ENCODE measurements around the gene ALX3.
A peak's percentile ranks its signal among the peaks of the same experiment; 100 is the strongest.

The ALX3 gene

DNA sequence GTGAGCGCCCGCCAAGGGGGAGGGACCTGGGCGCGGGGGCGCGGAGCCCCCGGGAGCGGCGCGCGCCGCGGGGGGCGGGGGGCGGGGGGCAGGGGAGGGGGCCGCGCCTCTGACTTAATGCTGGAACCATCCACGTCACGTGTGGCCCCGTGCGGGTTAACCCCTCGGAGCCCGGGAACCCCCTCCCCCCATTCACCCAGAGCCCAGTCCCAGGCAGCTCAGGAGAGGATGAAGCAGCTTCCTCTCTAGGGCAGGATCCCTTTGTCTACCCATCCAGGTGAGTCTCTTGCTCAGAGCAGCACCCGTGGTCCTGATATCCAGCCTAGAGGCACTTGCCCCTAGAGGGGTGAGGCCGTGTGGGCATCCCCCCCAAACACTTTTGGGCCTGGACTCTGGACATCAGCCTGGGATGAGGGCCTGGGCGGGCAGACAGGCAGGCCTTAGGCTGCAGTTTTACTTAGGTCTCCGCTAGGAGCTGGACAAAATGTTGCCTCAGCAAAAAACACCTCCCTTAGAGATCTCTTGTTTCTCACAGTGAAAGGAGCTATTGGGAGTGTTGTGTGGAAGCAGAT lies at the start of gene ALX3:
ALX3 (minus strand) TSS at position 2 of the 572 bp plus-strand sequence. CDS start 60 bp downstream, outside the sequence.
- DNase-seq, result no peak

DNA sequence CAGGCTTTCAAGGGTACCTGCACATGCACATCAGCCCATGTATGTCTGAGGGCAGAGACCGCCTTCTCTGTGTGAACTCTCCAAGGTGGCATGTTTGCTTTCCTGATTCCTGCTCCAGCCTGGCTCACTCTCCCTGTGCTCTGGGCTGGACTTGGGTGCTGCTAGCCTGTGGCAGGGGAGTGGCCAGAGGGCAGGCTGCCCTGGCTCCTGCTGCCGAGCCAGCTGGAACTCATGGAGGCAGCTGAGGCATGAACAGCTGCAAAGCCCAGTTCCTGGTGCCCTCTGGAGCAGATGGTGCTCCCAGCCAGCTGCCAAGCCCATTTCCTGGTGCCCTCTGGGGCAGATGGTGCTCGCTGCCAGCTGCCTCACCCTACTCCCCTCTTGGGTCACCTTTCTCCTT lies 49.4 kb upstream of the ALX3 start:
- peak; percentile 88 for DNase-seq

DNA sequence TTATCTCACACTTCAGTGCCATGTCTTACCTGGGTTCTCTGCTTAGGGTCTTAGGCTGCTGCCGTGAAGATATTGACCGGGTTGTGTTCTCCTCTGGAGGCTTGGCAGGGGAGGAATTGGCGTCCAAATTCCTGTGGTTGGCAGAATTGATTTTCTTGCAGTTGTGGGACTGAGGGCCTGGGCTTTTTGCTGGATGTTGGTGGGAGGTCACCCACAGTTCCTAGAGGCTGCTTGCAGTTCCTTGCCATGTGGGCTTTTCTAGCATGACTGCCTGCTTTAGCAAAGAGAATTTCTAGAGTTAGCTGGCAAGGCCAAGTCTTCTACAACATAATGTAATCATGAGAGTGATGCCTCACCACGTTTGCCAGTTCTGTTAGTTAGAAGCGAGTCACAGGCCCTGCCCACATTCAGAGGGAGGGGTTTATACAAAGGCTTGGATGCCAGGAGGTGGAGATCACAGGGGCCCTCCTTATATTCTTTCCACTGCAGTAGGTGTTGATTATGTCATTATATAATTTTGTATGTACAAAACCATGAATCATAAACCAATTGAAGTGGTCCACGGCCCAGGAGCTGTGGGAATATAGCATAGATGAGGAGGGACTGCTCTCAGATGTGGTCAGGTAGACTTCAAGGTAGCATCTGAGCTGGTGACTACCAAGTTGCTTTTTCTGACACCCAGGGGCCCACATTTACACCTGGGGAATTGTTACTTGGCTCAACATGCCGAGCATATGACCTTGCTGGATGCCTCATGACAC lies 48.3 kb upstream of the ALX3 start:
- peak; percentile 11 for DNase-seq

DNA sequence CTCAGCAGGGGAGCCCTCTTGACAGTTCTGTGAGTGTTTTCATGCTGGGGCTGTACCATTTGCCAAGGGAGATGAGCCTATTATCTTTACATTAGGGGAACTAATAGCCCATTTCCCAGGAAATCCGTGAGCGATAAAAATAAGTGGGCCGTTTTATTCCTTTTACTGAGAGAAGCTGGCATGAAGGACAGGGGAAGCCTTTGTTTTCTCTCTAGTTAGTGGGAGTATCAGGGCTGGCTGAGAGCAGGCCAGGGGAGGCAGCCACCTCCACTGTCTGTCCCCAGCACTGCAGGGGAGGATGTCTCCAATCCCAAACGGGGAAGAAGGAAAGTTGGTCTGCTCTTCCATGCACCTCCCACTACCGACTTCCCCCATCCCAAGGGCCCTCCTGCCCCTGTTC lies 44.3 kb upstream of the ALX3 start:
- no peak for DNase-seq

DNA sequence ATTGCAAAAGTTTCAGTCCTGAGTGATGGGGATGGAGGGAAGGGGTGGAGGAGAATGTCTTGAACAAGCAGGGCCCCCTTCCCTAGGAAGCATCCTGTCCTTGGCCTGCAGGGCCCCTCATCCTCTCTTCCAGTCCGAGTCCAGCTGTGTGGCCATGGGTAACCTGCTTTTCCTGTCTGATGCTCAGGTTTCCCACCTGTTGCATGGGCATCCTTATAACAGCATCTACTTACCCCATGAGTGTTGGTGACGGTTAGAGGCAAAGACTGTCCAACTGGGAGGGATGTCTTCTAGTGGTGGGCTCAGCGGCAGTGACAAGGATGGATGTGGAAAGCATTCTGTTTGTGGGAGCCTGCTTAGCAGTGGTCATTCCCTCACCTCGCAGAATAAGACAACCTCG lies 43.7 kb upstream of the ALX3 start:
- DNase-seq, result no peak

DNA sequence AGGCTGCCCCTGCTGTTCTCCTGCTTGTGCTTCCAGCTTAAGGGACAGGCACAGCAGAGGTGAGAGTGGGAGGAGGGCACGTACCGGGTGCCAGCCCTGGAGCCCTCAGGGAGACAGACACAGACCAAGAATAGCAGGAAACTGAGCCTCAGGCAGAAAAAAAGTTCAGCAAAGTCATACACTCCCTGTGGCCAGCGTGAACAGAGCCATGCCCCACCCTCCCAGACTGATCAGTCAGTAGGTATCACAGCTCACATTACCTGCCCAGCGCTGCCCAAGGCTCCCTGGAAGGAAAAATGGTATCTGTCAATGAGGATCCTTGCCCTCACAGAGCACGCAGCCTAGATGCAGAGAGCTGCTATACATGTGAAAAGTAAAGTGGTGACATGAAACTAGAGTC lies 43.1 kb upstream of the ALX3 start:
- no peak for DNase-seq

DNA sequence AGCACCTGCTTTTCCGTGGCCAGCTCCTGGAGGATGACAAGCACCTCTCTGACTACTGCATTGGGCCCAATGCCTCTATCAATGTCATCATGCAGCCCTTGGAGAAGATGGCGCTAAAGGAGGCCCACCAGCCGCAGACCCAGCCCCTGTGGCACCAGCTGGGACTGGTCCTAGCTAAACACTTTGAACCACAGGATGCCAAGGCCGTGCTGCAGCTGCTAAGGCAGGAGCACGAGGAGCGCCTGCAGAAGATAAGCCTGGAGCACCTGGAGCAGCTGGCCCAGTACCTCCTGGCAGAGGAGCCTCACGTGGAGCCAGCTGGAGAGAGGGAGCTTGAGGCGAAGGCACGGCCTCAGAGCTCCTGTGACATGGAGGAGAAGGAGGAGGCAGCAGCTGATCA lies 42.2 kb upstream of the ALX3 start:
- DNase-seq, result peak; percentile 84

DNA sequence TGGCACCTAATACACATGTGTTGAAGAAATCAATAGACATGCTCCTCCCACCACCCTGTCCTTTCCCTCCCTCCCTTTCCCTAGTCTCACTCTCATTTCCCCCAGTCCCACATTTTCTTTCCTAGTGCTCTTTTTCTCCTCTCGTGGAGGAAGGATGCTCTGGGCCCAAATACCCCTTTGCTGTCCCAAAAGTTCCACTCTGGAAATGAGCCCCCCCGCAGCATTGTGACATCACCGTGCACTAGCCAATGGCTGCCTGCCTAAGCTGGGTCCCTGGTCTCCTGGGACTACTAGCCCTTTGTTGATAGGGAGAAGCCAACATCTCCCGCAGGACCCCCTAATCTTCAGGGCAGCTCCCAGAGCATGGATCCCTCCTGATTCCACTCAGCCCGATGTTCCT lies 41.7 kb upstream of the ALX3 start, which contains the start of gene UBL4B:
UBL4B (plus strand) TSS at position 301 of the 400 bp plus-strand sequence; CDS start at position 393, 92 bp downstream.
- DNase-seq, result no peak

DNA sequence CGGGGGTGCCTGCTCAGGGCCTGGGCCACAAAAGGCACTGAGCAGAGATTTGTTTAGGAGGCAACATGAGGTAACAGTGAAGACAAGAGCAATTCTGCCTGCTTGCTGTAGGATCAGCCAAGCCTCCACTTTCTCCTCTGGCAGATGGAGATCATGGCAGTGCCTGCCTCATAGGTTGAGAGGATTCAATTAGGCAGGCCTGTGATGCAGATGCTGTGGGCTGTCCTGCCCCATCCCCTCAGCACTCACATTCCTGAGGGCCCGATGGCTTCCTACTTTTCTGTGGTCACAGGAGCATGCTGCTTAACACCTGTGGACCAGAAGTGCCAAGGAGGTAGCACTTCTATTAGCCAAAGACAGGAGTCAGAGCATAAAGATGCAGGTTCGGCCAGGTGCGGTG lies 40.6 kb upstream of the ALX3 start:
- no peak for DNase-seq

DNA sequence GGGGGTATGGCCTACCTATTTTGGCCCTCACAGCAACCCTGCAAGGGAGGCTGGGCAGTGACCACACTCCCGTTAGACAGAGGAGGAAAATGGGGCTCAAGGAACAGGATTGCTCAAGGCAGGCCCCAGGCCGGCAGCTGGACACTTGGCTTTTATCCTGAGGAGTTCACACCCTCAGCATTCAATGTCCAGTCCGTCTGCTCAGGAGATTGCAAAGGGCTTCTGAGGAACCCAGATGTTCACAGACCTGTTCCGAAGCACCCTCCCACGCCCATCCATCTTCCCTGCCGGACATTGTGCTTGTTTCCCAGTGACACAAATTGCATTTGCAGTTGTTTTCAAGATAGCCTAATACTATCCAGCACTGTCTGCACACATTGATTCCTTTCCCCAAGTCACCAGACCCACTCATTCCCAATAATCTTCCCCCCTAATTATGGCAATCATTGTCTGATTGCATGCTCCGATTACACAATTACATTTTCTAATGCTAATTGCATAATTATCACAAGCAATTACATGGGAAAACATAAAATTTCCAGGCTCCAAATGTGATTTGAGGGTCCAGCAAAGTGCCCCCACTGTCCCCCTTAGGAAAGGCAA lies 37.5 kb upstream of the ALX3 start:
- DNase-seq, result no peak

DNA sequence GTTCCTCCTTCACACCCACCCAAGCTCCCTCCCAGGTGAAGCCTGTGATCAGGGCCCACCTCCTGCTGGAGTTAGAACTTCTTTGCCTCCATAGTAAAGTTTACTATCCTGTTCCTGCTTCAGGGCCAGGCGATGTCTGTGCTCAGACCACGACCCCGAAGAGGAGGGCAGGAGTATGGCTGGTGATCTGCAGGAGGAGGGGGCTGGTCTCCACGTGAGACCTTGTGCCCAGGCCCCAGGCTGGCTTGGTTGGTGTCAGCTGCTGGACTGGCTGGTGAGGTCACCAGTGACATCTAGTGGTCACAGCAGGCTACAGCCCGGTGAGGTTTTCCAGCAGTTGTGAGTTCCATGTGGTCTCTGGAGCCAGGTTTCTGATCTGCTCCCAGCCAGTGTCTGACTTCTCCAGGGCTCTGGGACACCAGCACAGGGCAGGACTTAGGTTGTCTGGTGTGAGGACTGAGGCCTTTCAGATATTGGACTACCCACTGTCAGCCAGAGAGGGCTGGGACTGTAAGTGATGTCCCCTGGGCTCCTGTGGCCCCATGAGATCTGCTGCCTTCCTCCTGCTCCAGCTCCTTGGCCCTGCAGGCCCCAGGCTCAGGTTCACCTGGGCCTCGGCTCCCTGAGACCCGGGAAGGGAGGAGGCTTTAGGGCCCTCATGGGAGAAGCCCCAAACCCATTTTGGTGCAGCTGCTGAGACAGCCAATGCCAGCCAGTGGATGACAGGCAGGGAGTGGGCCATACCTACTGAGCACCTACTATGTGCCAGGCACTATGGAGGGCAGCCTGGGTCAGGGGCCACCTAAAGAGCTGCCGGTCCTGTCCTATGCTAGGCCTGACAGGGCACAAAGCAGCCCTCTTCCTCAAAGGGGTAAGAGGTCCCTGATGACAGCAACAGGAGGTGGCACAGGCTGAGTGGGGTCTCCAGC lies 35.8 kb upstream of the ALX3 start:
- DNase-seq, result peak; percentile 51

DNA sequence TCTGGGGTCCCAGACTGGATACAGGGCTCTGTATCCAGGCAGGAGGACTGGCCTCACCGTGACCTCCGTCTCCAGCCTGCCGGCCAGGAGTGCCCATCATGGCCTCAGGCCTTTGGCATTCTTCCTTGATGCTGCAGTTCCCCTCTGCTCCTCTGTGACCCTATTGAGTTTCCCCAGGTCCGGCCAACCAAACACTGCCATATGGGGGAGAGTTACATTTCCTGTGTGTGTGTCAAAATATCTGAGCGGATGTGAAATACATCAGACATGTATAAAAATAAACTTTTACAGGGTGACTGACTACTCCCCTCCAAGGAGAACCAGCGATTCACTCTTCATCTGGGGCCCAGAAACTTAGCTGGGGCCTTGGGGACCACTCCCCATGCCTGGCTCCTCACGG lies 31.6 kb upstream of the ALX3 start:
- no peak for DNase-seq

DNA sequence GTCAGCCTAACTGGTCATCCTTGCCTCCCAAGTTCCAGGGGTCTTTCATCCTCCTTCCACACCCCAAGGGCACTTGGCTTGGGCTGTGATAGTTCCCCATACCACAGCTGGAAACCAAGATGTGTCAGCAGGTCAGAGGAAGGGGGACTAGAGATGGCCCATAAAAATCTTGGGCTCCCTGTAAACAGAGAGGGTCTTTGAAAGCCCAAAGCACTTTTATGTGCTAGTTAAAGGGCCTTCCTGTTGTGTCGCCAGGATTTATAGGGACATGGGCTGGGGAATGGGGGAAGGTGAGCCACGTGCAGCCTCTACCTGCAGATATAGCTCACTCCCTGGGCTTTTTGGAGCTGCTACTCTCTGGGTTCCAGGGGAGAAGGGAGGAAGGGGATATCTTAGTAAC lies 29.9 kb upstream of the ALX3 start:
- no peak for DNase-seq

DNA sequence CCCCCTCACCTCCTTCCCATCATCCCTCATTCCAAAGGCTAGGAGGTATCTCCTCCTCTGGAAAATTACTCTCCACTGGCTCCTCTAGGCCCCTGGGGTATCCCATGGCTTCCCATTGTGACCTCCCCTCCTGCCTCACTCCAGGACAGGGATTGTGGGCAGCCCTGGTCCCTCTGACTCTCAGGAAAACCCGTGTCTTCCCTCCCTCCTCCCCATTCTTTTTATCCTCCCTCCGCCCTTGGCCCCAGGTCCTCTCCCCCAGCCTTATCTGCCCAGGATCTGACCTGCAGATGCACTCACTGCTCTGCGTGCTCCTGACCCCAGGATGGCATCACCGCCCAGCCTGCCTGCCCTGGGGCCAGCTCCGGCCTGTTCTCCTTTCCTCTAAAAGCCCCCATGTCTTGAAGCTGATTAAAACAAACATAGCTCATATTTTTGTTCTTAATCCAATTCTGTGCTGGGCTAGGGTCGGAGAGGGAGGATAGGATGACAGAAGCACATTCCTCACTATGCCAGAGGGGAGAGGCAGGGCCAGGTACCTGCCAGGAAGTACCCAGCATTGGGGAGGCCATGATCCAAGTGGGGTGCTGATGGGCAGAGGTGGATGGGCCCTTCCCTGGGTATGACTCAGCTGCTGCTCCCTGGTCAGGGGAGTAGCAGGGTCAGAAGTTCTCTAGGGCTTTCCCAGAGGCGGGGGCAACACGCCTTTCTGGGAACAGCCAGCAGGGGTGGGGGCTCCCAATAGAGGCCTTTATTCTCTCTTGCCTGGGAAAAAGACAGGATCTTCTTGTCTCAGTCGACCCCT lies 28.0 kb upstream of the ALX3 start:
- no peak for DNase-seq

DNA sequence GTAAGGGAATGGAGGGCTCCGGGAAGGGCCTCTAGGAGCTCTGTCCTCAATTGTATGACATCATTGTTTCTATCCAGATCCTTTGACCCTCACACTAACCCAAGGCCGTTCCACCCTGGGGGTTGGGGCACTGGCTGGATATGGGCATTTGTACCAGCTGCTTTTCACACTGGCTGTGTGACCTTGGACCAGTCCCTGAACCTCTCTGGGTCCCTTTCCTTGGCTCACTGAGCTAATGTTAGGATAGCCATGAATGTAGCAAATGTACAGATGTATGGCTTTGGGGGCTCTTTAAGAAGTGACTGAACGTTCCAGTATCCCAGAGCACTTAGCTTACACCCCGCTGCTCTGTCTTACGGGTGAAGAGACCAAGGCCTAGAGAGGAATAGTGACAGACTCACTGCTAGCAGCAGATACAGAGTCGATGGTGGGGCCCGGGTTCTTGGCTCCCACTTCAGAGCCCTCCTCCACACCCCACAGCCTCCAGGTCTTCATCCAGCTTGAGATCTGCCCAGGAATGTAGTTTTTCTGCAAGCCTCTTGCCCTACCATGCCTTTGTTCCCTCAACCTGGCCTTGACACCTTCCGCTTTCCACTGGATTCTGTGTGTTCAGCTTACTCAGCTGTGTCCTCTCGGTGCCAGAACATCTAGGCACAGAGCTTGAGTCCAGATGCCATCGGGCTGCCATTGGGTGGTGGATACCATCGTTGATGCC lies 27.2 kb upstream of the ALX3 start:
- no peak for DNase-seq

DNA sequence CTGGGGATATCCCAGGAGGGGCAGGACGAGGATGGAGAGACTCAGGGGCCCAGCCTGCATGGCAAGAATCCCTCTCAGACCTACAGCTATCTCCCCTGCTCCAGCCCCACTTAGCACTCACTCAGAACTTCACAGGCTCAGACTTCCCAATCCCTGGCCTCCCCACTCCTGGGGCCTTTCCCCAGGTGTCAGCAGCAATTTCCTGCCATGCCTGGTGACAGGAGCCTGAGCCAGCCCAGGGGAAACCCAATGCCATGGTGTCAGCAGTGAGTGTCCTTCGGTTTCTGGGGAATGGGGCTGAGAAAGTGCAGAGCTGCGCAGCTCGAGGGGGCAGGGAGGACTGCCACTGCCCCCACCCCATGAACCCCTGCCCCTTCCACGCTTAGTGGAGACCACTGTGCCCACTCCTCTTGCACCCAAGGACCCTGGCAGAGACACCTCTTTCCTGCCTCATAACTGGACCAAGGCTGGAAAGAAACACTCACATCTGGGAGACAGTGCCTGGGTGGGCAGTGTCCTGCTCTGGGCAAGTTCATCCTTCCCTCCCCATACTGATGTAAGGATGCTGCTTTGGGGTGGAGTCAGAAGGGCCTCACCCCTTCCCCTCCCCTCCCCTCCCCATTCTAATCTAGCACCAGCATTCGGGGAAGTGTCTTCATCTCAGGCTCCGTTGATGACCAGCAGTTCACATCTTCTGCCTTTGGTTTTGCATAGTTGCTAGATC lies 24.6 kb upstream of the ALX3 start:
- DNase-seq, result no peak

DNA sequence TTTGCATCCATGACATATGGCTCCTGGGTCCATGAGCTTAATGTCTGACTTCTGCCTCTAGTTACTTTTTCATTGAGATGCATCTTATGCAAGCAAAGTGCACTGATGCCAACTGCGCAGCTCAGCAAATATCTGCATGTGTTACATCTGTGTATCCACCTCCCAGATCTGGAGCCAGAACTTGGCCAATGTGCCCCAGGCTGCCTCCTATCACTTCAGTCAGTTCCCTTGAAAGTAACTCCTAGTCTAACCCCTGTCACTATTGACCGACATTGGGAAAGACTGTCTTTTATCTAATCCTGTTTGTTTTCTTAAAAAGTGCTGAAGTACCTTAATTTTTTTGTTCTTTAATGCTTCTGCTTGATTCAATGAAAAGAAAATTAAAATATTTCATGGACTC lies 22.5 kb upstream of the ALX3 start:
- DNase-seq, result no peak

DNA sequence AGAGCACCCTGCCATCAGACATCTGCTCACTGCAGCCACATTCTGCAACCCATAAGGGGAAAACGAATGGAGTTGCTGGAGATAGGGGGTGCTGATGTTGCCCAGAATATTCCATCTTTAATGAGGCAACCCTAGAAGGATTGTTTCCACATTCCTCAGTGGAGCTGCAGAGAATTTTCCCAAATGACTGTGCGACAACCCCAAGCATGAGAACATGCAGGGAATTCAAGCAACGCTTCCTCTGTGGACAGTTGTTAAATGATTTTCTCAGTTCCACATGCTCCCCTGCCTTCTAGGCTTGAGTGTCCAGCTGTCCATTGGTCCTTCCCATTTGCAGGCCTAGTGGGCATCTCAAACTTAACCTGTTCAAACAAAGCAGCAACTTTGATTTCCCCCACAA lies 21.3 kb upstream of the ALX3 start:
- no peak for DNase-seq

DNA sequence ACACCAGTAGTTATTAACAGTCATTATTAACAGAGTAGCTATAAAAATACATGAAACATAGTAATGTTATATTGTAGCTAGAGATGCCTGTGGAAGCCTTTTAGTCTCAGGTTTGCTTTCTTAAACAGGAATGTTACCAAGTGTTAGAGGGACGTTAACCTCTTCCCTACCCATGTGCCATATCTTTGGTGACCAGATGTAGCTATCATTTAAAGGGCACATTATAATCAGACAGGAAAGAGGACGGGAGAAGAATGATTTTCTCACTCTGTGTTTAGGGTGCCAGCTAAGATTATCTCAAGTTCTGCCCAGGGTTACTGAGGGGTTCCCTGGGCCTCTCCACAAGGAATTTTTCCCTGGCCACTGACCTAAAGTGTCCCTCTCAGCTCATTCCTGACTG lies 20.9 kb upstream of the ALX3 start:
- no peak for DNase-seq

DNA sequence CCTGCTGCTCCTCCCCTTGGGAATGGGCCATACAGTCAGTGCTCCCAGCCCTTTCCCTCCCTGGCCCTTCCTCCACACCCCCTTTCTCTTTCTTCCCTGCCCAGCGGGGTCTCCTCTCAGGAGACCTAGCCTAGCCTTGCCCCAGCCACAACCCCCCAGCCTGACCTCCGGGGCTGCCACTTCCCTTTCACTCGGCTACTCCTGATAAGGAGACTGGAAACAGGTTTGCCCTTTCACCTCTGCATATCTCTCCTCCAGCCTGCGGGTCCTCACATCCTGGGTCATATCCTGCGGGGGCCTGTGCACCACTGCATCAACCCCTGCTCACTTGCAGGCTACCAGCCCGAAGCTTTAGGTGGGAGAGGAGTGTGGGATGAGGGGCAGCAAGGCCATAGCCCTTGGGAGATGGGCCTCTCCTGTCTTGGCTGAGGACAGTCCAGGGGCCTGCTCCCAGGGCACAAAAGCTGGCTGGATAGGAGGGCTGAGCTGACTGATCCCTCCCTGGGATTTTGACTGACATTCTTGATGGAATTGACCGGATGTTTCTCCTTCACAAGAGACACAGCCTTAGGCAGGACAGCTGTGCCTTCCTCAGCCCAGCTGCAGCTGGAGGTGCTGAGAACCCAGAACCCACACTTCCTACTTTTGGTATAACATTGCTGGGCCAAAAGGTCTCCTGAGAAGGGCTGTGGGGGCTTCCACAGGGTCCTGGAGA lies 19.2 kb upstream of the ALX3 start:
- DNase-seq, result no peak

Data from NCI-H774 (cell line).